Erythroblast (primary cell): Measurements from ENCODE around the gene TFDP2.
"Not testable (repeated sequence)": the region's sequence is repeated elsewhere in the genome, so short reads cannot be mapped to it uniquely, and the experiment has no call there.

Experiments used
- DNase-seq, 2 experiments: peaks; one replicate each; lab custom pipeline; 2025; lab: John Stamatoyannopoulos, UW
- GATA1 ChIP-seq: IDR thresholded peaks from 2 replicates; pipeline ENCODE4 v1.6.1; 2011; ENCODE audit warnings: low read depth, mild to moderate bottlenecking, control low read depth, low read length, moderate library complexity
- POLR2A ChIP-seq: IDR thresholded peaks from 2 replicates; pipeline ENCODE4 v1.6.1; 2011; ENCODE audit warnings: mild to moderate bottlenecking, low read length

The TFDP2 gene

DNA sequence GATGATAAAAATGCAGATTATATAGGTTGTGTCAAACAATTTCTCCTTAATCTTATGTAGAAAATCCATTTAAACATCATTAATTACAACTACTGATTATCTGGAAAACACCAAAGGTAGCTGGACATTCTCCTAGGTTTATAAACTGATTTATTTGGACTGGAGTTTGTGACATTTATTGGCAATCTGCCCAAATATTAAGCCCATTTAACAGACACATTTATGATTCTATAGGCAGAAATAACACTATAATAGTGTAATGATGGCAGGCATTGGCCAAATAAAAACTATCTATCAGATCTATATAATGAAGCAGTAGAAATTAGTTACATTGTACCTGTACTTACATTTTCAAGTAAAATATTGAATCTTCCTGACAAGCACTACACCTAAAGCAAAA, 117.8 kb downstream of the TFDP2 start:
- peak in 1 of 2 experiments; percentile 26 for DNase-seq
- TF ChIP-seq GATA1 (no peak), POLR2A (no peak)

DNA sequence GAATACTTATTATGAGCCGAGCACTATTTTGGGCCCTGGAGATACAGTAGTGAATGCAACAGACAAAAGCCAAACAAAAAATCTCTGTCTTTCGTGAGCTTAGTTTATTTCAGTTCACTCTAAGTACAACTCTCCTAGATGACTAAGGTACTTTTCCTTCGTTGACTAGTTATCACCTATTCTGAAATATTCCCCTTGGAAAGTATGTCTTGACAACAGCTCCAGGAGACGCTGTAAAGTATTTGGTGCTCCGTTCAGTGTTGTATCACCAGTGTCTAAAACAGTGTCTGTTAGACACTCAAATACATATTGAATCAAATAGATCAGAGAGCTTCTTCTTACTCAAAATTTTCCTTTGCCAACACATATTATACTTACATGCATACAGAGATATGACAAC, 119.6 kb downstream of the TFDP2 start:
- DNase-seq = peak in 1 of 2 experiments; percentile 53
- TF ChIP-seq POLR2A (no peak), GATA1 (no peak)

DNA sequence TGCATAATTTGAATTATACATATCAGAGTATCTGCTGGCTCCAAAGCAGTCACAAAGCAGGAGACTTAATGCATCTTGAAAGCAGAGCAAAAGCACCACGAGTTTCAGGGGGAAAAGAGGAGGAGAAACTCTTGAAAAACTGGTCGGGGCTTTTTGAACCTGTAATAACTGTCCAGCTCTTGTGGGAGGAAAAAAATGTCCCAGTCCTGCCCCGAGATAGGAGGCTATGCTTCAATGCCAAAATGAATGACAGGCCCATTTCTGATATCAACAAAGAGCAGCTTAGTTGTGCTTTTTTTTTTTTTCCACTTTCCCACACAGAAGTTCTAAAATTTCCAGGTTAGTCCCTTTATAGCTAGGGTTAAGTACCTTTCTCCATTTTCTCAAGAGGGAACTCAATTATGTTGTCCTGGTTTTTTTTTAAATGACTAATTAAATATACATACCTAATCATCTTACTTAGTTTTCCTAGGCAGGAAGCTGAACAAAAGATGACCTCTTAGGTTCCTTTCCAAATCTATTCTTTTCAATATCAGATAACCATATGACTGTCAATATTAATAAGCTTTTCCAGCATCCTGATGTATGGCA, 120.2 kb downstream of the TFDP2 start:
- peak; percentile 93 to 95 for DNase-seq
- TF ChIP-seq GATA1 (no peak), POLR2A (peak; percentile 69)

DNA sequence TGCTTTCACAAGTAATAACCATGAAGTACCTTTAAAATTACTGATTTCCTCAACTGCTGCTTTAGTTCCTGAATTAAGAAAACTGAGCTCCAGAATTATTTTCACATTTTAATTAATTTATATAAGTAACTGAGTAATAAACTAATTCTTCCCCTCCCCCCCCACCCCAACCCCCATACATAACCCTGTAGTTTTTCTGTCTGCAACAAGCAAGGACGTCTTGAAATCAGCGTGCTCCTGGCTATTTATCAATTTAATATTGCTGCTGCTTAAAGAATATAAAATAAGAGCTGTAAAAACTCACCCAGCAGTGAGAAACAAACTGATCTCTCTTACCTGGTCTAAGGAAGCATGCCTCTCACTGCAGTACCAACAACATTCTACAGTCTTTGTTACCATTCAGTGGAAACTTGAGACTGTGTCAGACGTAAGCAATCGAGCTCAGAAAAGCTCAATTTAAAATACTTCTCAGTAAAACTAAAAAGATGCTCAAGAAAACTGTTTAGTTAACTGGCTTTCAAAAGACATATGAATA, 121.0 kb downstream of the TFDP2 start:
- DNase-seq = peak; percentile 90 to 91
- TF ChIP-seq GATA1 (no peak), POLR2A (peak; percentile 33)

DNA sequence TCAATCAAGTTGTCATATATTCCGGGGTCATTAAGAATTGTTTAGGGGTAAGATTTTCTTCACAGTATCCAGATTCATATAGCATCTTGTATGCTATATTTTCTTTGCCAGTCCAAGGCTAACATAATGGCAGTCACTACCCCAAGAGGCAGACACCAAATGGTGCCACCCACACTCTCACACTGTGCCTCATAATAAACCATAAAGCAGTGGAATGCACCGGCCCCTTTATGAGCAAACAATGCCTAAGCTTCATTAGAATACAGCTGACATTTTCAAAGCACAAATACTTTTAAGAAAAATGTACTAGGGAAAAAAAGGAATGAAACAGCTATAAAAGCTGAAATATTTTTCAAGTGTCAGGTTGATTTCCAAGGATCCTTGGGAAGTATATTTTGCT, 121.6 kb downstream of the TFDP2 start:
- no peak for TF ChIP-seq POLR2A
- no peak for TF ChIP-seq GATA1
- peak; percentile 67 to 76 for DNase-seq

DNA sequence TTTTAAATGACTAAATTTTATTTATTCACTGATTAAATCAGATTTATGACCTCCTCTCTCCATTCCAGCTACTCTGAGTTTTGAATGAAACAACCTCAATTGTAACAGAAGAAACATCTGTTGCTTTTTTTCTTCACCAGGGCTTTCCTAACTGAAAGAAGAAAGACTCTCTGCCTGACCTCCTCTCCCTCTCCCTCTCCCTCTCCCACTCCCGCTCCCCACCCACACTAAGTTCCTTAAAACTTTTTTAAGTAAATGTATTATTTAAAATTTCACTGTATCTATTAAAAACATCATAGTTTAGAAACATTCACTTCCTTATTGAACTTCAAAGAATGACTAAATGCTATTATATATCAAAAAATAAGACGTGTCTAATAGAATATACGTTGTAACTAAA, 122.0 kb downstream of the TFDP2 start:
- peak; percentile 42 to 55 for DNase-seq
- TF ChIP-seq GATA1 (no peak), POLR2A (no peak)

DNA sequence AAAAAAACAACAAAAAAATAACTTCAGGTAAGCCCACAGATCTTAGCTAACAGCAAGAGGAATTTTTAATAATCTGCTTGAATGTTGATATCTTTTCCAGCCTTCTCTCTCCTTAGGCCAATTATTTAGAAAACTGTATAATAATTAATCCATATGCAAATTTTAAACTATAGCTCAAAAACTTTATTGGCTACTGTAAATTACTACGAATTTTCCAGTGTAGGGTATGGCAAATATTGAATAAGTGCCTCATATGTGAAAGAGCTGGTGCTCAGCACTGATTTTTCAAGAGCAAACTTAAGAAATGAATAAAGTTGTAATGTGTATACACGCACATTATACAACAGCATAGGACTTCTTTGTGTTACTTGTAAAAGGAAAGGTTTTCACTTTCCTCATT, 123.0 kb downstream of the TFDP2 start:
- TF ChIP-seq GATA1 (no peak), POLR2A (no peak)
- DNase-seq = no peak

DNA sequence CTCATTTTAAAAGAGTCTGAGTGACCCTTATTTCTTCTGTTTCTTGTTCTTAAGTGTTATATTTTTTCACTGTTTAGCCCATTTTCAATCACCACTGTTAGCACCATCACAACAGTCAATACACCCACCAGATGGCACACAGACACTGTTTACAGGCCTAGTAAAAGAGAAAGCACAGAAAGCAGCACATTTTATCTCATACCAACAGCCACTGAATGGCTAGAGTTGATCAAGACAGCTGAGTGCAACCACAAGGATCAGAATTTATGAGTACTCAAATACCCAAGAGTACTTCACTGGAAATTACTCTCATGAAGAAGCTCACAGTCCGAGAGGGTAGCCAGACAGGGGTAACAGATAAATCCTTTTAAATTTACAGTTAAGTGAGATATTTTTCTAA, 127.0 kb downstream of the TFDP2 start:
- peak; percentile 93 to 97 for DNase-seq
- TF ChIP-seq POLR2A (no peak), GATA1 (peak; percentile 35)

DNA sequence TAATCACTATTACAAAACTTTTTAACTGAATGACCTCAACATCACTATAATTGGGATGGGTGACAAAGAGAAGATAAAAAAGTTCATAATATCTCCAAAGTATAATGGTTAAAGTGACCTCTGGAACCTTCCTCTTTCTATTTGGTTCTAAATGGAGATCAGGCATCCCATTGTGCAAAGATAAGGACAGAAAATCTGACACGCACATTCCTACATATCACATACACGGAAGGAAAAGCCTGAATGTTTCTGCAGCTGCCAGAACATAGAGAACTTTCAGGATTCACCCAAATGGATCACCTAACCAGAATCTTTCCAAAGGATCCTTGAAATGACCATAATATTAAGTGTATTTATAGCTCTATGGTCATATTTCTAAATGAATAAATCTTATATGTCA, 128.2 kb downstream of the TFDP2 start:
- no peak for DNase-seq
- TF ChIP-seq GATA1 = no peak
- no peak for TF ChIP-seq POLR2A

DNA sequence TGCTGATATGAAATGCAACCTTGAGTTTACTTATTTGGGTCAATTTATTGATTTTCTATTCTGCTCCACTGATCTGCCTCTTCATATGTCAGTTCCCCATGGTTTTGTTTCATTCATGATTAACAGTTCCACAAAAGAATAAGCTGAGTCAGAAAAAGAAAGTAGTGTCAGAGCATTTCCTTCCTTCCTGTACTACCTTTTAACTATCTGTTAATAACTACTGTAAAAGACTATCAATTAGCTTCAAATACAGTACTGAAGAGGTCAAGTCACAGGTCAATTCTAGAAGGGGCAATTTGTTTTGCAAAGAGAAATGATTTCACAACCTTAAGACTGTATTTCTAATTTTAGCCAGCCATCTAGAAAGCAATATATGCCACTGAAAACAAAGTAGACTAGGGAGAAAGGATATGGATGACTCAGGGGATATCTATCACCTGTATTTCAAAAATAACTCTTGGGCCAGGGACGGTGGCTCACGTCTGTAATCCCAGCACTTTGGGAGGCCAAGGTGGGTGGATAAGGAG, 129.5 kb downstream of the TFDP2 start:
- TF ChIP-seq POLR2A = no peak
- no peak for DNase-seq

DNA sequence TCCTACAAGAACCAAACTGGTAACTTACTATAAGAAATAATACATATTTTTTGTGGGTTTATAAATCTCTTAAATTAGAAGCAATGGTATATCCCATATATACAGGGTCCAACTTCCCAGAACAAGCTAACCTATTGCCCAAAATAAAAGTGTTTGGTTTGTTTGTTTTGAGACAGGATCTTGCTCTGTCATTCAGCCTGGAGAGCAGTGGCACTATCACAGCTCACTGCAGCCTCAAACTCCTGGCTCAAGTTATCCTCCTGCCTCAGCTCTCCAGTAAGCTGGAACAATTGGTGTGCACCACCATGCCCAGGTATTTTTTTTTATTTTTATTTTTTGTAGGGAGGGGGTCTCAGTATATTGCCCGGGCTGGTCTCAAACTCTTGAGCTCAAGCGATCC, 135.4 kb downstream of the TFDP2 start:
- no peak for DNase-seq

DNA sequence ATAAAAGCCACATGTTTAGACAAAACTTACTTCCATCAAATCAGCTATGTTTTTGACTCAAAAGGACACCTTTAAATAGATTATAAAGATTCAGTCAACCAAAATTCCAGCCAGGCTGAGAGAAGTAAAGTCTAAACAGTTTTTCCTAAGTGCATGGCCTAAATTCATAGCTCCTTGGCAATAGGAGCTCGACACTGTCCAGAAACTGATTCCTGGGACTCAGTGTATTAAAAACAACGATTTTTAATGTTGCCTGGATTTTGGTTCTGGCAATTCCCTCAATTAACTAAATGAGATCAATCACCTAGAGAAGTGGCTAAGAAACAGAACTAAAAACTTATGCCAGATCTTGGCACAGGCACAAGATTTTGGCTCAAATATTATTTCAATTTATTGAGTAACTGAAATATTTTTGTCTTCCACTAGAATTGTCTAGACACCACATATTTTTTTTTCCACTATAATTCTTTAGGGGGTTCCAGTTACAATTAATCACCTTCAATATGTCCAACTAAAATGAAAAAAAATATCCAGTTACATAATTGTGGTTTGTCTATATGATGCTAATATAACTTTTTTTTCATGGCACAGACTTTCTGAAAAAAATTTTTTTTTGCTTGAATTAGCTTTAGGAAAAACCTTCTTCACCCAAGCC, 135.9 kb downstream of the TFDP2 start:
- TF ChIP-seq GATA1 (no peak), POLR2A (no peak)
- DNase-seq = no peak

More for the DNA sequence above, 135.4 kb downstream of the TFDP2 start:
- TF ChIP-seq POLR2A (no peak), GATA1 (no peak)

DNA sequence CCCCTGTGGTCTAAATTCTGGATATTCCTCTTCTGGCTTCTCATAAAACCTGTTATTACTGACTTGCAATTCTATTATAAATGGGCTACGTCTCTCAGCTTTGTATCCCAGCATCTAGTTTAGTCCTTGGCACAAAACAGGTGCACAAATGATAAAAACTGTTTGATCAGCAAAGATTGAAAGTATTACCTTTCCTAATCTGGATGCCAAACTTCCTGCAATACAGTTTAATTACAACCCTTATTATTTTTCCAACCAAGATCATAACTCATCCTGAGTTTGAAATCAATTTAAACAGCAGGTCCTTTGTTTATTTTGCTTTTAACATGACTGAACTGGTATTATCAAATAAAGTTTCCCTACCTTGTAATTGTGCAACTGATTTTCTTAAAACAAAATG, 140.3 kb downstream of the TFDP2 start:
- DNase-seq = no peak
- TF ChIP-seq GATA1 (no peak), POLR2A (no peak)

DNA sequence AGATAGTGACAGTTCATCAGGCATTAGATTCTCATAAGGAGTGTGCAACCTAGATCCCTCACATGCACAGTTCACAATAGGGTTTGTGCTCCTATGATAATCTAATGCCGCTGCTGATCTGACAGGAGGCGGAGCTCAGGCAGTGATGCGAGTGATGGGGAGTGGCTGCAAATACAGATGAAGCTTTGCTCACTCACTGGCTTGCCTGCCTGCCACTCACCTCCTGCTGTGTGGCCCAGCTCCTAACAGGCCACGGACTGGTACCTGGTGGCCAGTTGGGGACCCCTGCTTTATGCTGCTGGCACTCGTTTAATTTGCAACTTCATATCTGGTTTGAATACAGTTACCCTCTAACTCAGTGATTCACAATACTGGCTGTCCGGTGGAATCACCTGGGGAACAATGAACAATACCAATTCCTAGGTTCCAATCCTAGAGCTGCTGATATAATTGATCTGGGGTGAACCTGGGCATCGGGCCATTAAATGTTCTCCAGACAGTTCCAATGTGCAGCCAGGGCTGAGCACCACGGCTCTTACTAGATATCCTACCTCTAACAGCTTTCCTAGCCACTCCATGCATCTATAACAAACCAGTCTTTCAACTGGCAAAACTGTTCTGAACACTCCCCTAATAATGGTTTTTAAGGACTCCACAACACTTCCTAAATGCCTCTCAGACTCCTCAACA, 141.5 kb downstream of the TFDP2 start:
- TF ChIP-seq GATA1 (no peak), POLR2A (no peak)
- peak; percentile 66 to 75 for DNase-seq

DNA sequence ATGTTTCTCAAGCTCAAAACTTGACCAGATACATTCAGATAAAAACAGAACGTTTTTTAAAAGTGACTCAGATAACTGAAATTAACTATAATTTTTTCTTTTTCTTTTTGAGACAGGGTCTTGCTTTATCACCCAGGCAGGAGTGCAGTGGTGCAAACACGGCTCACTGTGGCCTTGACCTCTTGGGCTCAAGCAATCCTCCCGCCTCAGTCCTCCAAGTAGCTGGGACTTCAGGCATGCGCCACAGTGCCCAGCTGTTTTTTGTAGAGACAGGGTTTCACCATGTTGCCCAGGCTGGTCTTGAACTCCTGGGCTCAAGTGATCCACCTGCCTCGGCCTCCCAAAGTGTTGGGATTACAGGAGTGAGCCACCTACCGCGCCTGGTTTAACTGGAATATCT, 144.4 kb downstream of the TFDP2 start:
- DNase-seq = not testable (repeated sequence)
